Measurements from ENCODE around the gene TRIM47.
"Not testable (repeated sequence)": the region's sequence is repeated elsewhere in the genome, so short reads cannot be mapped to it uniquely, and the experiment has no call there.

Gene TRIM47

DNA sequence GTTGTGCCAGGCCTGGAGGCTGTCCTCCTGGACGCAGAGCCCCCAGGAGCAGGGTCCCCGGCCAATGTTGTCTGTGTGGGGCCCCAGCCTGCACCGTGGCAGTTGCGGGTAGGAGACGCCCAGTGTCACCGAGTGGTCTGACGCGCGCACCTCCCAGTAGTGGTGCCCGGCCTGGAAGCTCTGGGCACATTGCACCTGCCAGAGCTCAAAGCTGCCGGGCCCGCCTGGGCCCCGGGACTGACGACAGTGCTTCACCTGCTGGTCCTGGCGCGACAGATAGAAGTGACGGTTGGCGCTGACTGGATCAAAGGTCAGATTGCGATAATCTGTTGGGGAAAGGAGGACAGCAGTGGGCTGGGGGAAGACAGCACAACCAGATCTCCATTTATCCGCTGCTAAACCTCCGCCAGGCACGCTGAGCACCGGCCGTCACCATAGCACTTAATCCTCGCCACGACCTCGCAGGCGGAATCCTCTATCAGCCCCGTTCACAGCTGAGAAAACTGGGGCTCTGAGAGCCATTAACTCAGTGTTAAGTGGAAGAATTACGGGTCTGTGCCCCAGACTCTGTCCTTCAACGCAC is 12.7 kb upstream of the TRIM47 start:
- no peak for DNase-seq

DNA sequence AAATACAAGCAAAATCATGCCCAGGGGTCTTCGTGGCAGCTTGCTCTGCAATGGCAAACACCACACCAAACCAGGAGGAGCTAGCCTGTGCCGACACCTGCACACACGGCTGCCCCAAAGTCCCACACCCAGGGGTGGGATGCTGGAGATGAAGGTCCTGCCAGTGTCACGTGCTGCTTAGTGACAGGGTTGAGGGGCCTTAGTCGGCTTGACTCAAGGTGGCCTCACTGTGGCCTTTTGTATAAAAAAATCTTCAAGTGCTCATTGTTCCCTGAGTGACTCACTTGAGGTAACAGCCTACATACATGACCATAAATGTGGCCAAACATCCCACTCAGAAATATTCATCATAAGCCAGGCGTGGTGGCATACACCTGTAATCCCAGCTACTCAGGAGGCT is 11.1 kb upstream of the TRIM47 start:
- DNase-seq, result no peak

DNA sequence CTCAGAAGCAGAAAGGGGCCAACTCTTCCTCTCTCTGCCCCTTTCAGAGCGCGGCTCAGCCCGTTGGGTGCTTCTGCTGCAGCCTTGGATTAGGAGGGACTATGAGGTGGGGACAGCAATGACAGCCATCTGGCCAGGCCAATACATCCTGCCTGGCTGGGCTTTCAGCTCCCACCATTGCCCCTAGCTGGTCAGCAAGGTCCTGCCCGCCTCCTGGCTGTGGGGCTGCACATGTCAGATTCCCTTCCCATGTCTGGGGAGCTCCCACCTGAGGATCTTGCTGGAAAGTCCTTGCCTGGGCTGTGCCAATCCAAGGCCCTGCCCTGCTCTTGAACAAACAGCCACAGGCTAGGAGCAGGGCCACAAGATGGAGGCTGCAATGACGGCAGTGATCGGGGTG is 10.1 kb upstream of the TRIM47 start:
- DNase-seq, result no peak

DNA sequence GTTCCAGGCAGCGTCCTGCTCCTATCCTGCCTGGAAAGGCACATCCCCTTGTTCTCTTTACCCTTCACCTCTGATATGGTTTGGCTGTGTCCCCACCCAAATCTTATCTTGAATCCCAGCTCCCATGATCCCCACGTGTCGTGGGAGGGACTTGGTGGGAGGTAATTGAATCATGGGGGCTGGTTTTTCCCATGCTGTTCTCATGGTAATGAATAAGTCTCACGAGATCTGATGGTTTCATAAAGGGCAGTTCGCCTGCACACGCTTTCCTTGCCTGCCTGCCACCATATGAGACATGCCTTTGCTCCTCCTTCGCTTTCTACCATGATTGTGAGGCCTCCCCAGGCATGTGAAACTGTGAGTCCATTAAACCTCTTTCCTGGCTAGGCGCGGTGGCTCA is 7.5 kb upstream of the TRIM47 start:
- DNase-seq, result not testable (repeated sequence)

DNA sequence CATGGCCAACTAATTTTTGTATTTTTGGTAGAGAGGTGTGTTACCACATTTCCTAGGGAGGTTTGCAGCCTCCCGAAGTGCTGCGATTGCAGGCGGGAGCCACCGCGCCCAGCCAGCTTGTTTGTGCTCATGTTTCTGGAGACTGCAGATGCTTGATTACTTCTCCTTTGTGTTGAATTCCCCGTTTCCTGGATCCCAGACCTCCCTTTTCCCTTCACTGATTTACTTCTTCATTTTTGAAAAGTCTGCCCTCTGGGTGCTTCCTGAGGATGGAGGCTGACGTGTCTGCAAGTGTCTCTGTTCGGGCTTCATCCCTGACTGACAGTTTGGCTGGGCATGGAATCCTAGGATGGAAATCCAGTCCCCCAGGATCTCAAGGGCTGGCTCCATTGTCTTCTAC is 7.0 kb upstream of the TRIM47 start:
- no peak for DNase-seq

DNA sequence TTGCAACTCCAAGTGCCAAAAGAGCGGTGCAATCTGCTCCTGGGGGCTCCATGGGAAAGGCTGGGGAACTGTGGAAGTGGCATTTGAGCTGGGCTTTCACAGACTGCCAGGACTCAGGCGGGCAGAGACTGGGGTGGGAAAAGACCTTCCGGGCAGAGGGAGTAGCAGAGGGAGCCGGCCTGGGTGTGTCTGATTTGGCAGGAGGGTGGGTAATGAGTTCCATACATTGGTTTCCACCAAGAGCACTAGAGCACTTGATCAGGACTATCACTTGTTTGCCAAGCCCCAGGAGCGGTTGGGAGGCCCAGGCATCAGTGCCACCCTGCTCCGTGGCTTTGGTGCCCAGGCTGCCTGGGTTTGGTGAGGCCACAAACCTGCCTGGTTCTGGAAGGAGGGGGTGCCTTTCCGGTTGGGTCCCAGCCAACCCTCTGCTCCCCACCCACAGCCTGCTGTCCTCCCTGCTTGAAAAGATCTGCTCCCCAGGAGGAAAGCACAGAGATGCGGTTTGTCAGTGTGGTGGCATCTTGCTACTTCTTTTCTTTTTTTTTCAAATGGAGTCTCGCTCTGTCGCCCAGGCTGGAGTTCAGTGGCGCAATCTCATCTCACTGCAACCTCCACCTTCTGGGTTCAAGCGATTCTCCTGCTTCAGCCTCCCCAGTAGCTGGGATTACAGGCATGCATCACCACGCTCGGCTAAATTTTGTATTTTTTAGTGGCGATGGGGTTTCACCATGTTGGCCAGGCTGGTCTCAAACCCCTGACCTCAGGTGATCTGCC is 3.5 kb upstream of the TRIM47 start:
- no peak for DNase-seq

DNA sequence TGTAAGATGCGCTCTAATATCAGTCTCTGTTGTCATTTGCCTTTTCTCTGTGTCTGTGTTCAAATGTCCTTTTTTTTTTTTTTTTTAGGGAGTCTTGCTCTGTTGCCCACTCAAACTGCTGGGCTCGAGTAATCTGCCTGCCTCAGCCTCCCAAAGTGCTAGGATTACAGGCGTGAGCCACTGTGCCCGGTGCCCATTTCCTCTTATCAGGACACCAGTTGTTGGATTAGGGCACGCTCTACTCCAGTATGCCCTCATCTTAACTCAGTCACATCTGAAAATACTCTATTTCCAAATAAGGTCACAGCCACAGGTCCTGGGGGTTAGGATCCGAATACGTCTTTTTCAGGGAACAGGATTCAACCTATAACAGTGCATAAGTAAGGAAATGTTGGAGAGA is 1.9 kb upstream of the TRIM47 start:
- no peak for DNase-seq

DNA sequence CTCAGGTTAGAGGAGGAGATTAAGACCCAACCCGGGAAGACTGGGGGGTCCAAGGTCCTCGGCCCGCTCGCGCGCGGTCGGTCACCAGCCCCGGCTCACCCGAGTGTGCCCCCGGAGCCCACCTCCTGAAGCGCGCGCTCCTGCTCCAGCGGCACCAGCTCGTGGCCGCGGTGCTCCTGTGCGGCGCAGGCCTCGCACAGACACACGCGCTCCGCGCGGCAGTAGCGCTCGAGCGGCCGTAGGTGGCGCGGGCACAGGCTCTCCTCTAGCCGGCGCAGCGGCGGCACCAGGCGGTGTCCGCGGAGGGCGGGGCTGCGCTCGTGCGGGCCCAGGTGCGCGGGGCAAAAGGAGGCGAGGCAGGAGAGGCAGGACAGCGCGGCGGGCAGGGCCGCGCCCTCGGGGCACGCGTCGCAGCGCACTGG is 618 bp downstream of the TRIM47 start:
- DNase-seq, result peak; percentile 55 to 81 (median 65)

DNA sequence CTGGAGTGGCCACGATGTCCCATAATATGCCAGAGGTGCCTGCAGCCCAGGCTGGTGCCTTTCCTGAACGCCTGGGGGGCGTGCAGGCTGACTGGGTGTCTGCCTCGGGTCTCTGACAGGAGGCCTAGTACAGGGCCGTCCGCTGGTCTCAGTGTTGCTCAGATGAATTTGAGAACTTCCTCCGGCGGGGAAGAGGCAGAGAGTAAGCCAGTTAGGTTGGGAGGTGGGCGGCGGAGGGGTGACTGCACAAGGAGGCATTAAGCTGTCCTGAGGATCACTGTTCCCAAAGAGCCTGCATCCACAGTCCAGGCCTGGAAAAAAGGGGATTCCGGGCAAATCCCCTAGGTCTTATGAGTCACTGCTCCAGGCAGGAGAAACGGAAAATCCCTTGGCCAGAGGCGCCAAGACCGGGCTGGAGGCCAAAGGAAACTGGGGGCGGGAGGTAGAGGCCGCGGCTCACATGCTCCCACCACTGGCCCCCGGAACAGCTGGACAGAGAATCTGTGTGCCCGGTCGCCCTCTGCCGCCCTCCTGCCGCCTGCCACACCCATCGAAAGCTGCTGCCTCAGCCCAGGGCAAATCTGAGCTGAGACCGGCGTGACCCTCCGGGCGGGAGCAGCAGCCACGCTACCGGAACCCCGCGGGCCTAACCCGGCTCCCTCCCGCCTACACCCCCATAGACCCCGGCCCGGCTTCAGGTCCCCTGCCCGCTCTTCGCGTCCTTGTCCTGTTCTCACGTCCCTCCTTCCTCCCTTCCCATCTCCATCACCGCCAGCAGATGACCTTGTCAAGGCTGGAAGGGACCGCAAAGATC is 1.2 kb downstream of the TRIM47 start:
- DNase-seq, result peak in 1 of 5 donors; percentile 34

DNA sequence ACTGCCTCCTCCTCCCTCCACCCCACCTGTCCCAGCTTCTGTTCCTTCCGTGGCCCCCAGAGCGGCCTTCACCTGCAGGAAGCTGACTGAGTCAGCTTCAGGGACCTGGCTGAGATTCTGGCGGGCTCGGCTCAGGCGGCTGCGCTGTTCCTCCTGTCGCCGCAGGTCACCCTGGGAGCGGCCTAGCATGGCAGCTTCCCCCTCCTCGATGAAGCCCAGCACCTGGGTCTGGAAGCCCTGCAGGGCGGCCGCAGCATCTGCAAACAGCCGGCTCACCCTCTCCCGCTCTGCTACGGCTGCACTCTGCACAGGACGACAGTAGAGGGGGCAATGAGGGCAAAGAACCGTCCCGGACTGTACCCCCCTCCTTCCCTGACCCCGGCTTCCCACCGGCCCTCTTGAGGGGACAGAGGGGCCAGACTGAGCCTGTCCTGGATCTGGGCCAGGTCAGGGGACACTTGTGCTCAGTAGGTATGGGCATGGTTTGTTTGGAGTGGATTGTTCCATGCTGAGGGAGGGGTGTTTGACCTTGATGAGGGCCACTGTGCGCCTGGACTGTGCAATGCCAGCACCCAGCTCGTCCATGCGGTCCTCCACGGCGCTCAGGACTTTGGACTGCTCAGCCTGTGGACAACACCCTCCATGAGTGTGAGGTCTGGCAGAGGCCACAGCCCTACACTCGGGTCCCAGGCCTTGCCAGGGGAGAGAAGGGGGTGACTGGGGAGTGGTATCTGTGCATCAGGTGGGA is 2.0 kb downstream of the TRIM47 start:
- DNase-seq, result peak; percentile 52 to 84 (median 60)

DNA sequence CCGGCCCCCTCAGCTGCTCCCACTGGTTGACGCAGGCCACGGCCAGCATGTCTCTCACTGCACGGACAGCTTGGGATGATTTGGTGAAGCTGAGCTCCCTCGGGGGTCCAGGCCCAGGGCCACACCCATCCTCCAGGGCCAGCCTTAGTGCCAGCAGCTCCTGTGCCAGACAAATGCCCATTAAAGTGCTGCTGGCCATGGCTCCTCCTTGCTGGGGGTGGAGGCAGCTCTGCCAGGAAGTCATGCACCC is 2.5 kb downstream of the TRIM47 start:
- no peak for DNase-seq

DNA sequence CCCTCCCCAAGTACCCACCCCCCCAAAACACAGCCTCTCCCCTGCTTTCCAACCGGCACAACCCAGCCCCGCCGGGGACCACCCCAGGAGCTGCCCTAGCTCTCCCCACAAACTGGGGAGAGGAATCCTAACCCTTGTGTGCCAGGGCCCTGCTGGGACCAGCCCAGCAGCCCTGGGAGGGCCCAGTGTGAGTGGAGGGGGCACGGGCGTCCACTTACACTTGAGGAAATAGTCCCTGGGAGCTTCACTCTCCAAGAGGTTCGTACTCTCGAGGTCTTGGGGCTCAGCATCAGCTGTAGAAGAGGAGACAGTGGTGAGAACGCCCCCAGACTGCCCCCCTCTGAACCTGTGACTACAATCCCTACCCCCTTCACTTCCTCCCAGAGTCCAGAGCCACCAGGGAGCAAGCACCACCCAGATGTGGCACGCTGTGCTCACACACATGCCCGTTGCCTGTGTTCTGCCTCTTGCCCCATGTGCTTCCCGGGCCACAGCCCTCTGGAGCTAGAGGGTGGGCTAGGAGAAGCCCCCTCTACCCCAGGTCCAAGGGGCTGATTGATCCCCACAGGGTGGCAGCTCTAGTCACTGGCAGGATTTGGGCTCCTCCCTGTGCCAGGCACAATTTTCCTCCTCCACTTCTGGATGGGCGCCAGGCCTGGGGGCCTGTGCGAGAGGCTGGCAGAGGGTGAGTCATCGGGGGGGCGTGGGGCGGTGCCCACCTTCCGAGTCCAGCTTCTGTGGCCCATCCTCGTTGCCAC is 3.0 kb downstream of the TRIM47 start:
- DNase-seq, result no peak

DNA sequence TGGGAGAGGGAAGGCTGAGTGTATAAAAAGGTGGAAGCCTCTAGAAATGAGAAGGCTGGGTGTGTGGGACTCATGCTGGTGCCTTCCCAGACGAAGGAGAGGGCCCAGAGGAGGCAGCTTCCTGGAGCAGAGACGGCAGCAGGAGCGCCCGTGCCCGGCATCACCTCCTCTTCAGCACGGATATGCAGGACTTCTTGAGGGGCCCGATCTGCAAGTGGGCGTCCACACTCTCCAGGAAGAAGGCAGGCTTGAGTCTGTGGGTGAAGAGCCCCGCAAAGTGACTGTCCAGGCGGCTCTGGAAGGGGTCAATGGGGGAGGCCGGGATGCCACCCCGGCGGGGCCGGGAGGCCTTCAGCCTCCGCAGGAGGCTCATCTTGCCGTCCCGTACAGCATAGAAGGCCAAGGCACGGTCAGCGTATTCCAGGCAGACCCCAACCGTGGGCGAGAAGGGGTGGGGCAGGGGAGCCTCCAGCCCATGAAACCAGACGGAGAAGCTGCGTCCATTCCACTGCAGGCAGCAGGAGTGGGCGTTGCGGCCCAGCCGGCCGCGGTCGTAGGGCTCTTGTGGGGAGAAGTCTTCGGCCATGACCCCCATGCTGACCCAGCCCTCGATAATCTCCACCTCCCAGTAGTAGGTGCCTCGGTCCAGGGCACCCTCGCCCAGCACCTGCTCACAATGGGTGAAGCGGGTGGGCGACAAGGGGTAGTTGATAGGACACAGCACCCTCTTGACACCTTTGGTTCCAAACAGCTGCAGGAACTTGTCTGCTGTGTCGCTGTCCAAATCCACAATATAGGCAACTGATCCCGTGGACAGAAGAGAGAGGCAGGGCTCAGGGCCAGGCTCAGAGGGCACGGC is 3.8 kb downstream of the TRIM47 start:
- DNase-seq, result no peak

DNA sequence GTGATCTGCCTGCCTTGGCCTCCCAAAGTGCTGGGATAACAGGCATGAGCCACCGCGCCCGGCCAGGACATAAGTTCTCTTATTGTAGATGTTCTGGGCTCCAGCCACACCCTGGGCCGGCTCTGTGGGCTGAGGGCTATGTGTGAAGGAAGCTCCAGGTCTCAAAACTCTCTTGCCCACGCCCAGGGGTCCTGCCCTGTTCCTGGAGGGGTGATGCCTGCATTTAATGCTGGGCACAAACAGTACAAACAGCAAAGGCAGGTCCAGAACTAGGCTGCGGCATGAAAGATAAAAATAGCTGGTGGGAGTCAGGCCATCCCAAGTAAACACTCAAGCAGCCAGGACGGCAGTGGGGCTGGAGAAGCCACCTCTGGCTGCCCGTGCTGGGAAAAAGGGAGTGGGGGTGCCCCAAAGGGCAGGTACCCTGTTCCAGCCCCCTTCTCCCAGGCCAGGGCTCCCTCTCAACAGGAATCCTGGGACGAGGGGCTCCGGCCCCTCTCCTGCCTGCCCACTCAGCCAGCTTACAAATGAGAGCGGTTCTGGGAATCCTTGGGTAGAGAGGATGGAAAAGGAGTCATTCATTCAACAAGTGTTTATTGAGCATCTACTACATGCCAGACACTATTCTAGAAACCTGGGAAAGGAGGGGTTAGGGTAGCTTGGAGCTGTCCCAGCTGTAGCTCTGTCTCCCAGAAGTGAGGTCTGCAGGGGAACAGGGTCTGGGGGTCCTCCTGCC is 4.6 kb downstream of the TRIM47 start:
- no peak for DNase-seq

DNA sequence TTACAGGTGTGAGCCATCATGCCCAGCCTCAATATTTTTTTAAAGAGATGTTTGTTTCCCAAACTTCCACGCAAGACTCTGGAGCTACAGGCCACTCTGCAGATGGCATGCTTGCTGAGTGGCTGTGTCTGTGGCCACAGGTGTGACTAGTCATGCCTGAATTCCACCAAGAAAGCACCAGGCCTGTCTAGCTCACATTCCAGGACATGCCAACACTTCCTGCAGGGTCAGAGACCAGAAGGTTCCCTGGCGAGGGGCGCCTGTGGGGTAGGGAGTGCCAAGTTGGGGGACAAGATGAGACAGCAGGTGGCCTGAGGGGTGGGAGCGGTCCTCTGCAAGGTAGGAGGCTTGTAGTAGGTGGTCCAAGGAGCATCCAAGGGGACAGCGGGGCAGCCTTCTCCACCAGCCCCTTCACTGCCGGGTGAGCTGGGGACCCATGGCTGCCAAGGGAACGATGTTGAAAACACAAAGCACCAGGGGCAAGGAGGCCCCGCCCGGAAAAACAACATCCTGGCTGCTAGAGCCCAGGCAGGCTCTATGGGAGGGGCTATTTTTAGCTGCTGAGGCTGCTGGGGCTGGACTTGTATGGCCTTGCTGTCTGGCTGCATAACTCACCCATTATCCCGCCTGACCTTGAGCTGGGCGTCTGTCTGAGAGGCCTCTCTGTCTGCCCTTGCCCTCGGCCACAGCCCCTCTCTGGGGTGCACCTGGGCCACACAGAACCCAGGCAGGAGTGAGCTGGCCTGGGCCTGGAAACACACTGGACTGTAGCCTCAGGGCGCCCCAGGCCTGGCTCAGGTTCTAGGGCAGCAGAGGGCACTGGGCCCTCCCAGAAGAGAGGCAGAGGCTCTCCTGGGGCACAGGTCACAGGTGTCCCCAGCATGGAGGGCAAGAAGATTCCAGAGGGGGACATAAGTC is 5.7 kb downstream of the TRIM47 start:
- DNase-seq, result peak in 4 of 5 donors; percentile 36 to 82 (median 57)

DNA sequence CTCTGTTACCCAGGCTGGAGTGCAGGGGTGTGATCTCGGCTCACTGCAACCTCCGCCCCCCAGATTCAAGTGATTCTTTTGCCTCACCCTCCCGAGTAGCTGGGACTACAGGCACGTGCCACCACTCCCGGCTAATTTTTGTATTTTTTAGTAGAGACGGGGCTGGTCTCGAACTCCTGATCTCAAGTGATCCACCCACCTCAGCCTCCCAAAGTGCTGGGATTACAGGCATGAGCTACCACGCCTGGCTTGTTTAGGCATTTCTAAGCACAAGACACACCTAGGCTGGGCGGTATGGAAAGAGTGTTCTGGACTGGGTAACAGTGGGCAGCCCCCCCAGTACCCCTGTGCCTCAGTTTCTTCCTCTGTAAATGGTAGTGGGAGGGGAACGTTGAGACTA is 8.2 kb downstream of the TRIM47 start:
- not testable (repeated sequence) for DNase-seq

DNA sequence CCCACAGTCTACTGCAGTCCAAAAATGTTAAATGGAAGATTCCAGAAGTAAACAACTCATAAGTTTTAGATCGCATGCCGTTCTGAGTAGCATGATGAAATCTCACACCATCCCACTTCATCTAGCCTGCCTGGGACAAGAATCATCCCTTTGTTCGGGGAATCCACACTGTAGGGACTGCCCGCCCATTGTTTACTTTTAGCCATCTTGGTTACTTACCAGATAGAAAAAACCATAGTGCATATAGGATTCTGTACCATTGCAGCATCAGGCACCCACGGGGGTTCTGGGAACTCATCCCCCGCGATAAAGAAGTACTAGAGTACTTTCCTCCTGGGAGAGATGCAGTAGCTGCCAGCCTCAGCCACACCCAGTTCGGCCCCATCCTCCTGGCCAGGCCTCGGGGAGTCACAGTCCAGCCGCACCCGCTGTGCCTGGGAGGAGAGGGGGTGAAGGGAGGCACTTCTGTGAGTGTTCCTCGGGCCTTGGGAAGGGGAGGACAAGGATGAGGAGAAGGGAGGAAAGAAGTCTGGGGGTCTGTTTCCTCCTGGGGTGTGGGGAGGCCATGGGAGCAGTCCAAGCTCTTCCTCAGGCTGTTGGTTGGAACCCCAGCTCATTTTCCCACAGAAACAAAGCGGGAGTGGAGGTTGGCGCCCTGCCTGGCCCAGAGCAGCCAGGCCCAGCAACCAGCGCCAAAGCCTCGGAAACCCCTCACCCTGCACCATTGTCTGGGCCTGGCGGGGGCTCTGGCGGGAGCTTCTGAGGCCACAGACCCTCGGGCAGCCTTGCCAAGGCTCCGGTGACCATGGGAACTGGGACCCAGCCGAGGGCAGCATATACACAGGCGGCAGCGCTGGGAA is 8.9 kb downstream of the TRIM47 start:
- DNase-seq, result no peak

DNA sequence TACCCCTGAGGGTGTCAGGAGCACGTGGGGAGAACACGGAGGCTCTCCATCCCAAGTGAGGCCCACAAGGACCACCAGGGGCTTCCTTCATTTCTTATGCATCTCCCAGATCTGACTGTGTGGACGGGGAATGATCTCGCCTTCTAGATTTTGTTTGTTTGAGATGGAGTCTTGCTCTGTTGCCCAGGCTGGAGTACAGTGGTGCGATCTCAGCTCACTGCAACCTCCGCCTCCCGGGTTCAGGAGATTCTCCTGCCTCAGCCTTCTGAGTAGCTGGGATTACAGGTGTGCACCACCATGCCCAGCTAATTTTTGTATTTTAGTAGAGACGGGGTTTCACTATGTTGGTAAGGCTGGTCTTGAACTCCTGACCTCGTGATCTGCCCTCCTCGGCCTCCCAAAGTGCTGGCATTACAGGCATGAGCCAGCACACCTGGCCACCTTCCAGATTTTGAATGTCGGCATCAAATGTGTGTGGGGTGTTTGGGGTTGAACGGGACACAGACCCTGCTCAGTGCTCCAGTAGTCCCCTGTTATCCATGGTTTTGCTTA is 9.6 kb downstream of the TRIM47 start:
- not testable (repeated sequence) for DNase-seq

Data from T-helper 1 cell (primary cell).